Measurements from ENCODE around the gene TULP1. TPM values are rescaled to one million over a fixed set of nuclear protein-coding genes. Genes with fewer than 3 reads are reported as not detected.

Gene TULP1
- total RNA-seq, 2 donors from 2014 or later: not detected

GRCh38 chr6:35500782-35501181 is 11.9 kb downstream of the TULP1 start:
- intact Hi-C loops (cut with DNase I): no loop called here
- no peak for DNase-seq (ENCODE audit: low spot score)

DNA sequence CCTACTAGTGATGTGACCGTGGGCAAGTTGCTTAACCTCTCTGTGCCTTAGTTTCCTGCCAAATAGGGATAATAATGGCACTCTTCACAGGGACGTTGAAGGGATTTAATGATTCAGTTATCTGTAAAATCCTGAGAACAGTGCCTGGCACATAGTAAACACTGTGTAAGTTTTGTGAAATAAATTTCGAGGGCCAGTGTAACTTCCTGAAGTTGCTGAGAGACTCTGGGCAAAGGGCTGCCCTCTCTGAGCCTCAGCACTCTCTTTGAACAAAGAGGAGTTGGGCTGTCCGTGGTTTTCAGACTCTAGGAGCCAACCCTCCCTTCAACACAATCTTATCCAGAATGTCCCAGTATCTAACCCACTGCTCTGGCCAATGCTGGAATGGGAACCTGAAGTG is 13.3 kb downstream of the TULP1 start:
- no peak for DNase-seq (ENCODE audit: low spot score)
- intact Hi-C loops (cut with DNase I): no loop called here

DNA sequence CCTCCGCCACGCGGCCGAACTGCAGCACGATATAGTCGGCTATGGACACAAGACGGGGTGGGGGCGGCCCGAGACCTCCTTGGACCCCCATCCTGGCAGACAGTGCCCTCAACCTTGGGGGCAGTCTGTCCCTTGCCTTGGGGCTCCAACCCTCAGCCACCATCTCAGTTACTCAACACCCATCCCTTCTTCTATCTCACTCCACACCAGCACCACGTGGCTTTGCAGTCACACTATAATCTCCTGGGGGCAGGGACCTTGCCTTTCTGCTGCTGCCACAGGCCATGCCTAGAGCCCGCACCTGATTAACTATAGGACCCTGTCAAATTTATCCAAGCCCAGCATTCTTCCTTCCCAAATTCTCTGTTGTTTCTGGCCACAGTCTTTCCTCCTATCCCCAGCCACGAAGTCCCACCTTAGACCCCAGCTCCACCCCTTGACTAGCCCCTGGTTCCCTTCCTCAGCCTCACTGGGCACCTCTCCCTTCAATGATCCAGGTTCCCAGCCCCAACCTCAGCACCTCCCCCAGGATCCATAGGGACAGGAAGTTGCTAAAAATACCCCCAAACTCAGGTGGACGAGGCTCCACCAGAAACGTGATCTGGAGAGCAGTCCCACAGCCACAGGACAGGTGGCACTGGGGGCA is 14.2 kb downstream of the TULP1 start:
- DNase-seq (ENCODE audit: low spot score): no peak
- intact Hi-C loops (cut with DNase I): no loop called here

- DNase-seq (ENCODE audit: low spot score): peak; percentile 92
- intact Hi-C loops (cut with DNase I): no loop called here
These were observed 14.9 kb downstream of the TULP1 start for GRCh38 chr6:35497571-35498421.

DNA sequence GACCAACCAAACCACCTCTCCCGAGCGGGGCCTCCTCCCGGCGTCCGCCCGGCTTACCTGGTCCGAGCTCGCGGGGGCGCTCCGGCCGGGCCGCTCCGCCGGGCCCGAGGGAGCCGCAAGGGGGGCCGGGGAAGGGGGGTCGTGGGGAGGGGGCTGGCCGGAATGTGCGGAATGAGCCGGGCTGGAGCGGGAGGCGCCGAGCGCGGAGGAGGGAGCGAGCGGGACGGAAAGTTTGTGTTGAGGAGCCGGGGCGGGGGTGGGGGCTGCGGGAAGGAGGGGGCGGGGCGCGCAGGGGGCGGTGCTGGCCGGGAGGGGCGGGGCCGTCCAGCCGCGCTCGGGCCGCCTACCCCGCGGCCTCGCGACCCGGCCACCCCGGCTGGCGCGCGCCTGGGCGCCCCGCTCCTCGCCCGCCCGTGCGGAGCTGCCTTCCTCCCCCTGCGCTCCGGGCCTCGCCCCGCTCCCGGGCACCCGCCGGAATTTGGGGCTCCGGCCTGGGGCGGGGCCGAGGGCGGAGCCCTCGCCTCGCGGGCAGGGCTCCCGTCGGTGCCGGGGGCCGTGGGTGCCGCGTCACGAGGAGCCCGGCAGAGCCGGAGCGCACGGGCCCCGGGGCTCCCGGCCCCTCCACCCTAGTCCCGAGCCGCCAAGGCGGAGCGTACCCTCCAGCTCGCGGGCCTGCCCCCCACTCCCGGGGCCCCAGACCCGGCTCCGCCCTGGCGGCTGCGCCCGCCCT is 15.7 kb downstream of the TULP1 start, which contains the start of gene TEAD3:
TEAD3 (minus strand) TSS at position 239 of the 730 bp plus-strand sequence.
- no peak for DNase-seq (ENCODE audit: low spot score)
- intact Hi-C loops (cut with DNase I): no loop called here

- DNase-seq (ENCODE audit: low spot score): no peak
- intact Hi-C loops (cut with DNase I): no loop called here
These were observed 16.5 kb downstream of the TULP1 start for GRCh38 chr6:35496036-35496840.

DNA sequence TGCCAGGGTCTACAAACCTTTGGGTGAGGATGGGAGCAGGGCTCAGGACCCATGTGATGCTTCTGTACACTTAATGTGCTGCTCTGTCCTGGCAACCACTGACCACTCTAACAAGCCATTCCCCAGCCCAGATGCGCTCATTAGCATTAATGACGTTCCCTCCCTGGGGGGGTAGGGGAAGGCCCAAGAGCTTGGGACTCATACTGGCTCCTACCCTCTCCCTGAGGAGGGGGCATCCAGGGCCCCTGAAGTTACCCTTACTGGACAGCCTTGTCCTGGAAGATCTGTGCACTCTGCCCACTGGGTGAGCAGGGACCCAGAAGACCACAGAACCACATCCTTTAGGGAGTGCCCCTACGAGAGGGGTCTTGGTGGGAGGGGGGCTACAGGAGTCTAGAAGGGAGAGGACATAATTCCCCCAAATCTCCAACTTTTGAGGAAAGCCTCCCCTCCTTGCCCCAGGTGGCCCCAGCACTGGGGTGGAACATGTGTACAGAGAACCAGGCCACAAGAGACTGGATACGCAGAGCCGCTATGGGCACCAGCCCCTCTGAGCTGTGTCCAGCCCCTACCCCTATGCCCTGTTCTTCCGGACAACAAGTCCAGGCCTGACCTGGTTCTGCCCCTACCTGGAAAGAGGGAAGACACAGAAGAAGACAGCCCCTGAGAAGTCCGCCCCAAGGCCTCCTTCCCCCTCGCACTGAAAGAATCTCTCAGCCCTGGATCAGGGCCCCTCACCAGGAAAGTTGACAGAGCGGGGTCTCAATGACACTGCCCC is 17.2 kb downstream of the TULP1 start:
- DNase-seq (ENCODE audit: low spot score): no peak
- intact Hi-C loops (cut with DNase I): no loop called here

DNA sequence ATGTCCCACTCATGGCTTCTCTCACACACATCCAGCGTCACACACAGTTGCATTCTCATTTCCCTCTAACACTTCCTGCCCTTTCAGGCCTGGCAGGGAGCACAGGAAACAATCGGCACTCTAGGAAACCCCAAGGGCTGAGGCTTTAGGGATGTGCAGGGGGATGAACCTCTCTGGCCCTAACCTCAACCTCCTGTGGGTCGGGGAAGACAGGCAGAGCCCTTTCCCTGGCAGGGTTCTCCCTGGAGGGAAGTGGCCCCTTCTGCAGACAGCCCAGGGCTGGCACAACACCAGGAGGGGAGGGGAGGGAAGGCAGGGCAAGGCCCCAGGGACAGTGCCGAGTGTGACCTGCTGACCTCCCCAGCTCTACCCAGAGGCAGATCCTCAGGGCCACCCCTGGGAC is 18.5 kb downstream of the TULP1 start:
- no peak for DNase-seq (ENCODE audit: low spot score)
- intact Hi-C loops (cut with DNase I): no loop called here

DNA sequence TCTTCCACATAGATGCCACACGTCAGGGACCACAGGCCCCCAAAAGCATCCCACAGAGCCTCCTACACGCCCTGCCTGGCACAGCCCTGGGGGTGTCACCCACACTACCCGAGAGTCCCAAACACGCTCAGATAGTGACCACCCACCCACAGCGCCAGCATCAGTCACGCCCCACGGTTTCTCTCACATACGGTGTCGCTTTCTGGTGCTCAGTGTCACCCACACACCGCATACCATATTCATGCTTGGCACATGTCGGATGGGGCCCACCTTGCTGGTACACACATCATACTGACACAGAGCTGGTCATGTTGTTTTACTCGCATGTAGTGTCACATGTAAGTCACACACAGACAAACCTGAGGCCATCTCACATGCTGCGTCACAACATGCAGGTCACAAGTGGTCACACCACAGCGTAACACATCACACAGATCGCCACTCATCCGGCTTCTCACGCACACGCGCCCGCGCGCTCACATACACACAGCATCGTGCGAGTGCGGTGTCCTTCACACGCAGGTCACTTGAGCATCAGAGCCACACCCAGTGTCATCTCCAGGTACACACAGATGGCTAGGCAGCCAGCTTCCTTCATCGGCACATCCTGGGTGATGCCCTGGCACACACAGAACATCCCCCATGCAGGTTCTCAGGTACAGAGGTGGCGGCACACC is 19.3 kb downstream of the TULP1 start:
- intact Hi-C loops (cut with DNase I): no loop called here
- no peak for DNase-seq (ENCODE audit: low spot score)

- intact Hi-C loops (cut with DNase I): no loop called here
- DNase-seq (ENCODE audit: low spot score): no peak
These were observed 19.8 kb downstream of the TULP1 start for GRCh38 chr6:35492974-35493284.

DNA sequence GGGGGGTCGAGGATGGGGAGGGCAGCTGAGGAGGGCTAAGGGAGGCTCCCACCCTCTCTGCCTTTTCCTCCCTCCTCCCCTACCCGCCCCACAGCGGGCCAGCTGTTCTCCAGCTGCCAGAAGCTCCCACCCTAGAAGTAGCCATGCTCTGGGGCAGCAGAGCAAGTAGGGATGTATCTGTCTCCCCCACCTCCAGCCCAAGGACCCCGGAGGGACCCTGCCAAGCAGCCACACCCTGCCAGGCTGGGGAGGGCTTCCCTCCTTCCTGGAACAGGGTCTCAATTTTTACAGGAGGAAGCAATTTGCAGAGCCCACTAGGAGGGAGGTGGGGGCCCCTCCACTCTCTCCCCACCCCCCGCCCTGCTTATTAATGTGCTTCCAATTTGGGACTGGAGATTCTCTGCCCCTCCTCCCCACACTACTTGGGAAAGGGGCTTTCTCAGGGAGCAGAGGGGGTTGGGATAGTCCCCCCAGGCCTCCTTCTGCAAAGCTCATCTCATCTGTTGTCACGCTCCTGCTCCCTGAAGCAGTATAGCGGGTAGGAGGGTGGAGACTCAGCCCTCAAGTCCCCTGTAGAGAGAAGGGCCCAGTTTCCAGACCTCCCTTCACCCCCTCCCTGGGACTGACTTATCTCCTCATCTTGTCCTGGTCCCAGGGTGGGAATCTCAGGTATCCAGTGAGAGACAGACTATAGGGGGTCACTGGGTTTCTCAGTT is 20.3 kb downstream of the TULP1 start:
- intact Hi-C loops (cut with DNase I): no loop called here
- DNase-seq (ENCODE audit: low spot score): no peak

DNA sequence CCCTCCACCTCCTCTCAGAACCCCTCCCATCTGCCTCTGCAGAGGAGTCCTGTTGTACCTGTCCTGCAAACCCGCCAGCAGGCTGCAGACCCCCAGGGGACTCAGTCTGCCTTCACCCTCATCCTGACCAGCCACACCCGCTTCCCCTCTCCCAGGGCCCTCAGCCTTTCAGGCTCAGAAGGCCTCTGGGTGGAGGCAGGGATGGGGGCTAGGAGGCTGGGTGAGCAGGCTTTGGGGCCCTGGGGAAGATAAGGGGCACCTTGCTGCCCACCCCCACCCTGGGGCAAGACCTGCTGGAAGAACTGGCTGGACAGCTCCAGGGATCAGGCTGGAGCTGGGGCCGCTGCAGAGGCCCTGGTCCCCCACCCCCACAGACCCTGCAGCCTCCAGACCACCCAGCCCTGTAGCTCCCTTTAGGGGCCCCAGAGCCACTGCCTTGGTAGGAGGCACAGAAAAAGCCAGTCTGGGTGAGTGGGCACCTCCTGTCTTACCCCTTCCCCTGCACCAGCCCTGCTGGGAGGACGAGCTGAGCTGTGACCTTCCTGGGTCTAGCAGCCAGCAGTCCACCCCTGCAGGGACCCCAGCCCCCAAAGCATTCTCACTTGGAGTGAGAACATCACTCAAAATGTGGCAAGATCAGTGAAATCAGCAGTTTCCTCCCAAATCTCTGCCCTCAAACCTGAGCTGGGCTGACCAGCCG is 21.0 kb downstream of the TULP1 start:
- DNase-seq (ENCODE audit: low spot score): no peak
- intact Hi-C loops (cut with DNase I): no loop called here

DNA sequence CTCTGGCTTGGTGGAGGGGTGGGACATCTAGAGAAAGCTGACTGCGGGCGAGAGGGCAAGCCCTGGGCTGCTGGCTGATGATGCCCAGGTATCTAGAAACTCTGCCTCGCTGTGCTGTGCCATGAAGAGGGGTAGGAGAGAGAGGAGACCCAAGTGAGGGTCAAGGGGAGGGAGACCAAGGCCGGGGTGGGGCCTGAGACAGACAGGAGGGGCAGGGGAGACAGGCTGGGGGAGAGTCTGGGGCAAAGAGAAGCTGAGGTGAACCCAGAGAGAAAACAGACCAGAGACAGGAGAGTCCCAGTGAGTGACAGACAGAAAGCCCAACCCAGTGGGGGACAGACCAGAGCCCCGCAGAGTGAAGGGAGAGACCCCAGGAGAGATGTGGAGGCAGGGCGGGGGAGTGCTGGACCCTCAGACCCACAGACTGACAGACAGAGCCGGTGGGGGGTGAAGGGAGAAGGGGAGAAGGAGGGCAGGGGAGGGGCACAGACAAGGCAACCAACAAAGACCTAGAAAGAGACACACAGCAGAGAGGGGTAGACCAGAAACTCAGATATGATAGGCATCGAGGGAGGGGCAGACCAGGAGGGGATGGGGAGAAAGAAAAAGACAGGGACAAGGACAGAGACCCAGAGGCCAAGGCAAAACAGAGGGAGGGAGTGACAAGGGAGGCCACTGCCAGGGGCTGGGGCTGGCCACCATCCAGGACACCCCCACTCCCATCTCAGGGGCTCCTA is 21.7 kb downstream of the TULP1 start:
- intact Hi-C loops (cut with DNase I): no loop called here
- DNase-seq (ENCODE audit: low spot score): no peak

DNA sequence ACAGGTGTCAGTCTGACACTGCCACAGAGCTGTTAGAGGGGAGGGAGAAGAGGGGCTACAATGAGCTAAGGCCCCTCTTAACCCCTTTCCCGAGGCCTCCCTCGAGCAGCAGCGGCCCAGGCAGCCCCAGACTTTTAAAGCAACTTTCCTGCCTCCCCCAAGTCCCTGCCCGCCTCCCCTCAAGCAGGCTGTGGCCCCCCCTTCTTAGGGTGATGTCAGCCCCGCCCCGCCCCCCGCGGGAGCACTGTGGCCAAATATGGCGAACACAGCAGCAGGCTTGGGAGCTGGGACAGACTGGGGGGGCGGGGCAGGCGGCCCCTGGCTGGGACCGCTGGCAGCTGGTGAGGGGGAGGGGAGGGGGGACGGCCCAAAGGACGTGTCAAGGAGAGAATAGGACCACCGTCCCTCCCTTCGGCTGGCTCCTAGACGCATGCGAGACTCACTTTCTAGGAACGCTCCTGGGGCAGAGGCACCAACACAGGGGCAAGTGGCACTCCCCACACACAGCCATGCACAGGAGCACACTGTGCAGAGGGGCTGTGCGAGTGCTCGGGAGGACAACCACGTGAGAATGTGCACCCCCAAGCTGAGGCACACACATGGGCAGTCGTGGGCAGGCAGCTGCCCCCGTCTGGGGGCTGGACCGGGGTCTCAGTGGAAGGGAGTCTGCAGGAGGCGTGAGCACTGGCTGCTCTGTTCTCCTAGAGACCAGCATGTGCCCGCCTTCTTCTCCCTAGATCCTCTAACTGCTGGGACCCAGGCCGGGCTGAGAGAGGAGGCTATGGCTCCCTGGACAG is 22.5 kb downstream of the TULP1 start:
- intact Hi-C loops (cut with DNase I): no loop called here
- peak; percentile 94 for DNase-seq (ENCODE audit: low spot score)

DNA sequence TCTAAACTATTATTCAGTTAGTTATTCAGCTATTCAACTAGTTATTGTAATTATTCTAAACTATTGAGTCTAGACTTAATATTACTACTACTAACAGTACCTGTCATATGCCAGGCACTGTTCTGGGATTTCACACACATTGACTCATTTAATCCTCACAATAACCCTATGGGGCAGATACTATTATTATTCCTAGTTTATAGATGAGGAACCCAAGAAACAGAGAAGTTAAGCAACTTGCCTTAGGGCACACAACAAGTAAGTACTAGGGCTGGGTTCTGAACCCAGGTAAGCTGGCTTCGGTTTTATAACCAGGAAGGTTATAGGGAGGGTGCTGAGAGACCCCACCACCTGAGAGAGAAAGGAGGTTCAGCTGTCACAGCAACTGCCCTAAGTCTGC is 23.6 kb downstream of the TULP1 start:
- intact Hi-C loops (cut with DNase I): no loop called here
- no peak for DNase-seq (ENCODE audit: low spot score)

DNA sequence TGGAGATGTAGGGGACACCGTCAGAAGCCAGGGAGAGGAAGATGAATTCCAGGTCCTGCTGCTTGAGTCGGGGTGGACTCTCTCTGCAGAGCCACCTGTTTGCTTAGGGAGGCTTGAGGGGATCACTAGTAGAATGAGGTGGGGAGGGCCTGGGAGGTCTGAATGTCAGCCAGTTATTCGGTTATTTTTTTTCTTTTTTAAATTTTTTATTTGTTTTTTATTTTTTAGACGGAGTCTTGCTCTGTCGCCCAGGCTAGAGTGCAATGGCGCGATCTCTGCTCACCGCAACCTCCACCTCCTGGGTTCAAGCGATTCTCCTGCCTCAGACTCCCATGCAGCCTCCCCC is 24.2 kb downstream of the TULP1 start:
- no peak for DNase-seq (ENCODE audit: low spot score)
- intact Hi-C loops (cut with DNase I): no loop called here
